ENCODE measurements around the gene BCCIP. TPM values are rescaled to one million over a fixed set of nuclear protein-coding genes. Genes with fewer than 3 reads are reported as not detected.

Gene BCCIP
- total RNA-seq, 2 experiments from 2014 or later: 44.5 to 48.8 TPM

GRCh38 chr10:125811251-125811650 lies 12.1 kb upstream of the BCCIP start:
- Mint-ChIP-seq H3K27me3 (no peaks in the 10 kb centered on the region), H3K4me3 (no peak overlapping the region), H3K9me3 (no peaks in the 10 kb centered on the region), H3K27ac (no peak overlapping the region), H3K36me3 (ENCODE audit: low read depth) (peaks cover 27% of the 10 kb centered on the region), H3K4me1 (peaks cover 10% of the 10 kb centered on the region)
- CTCF ChIA-PET: no interaction called here
- POLR2A ChIA-PET: no interaction called here
- DNase-seq: no peak

- H3K27ac Mint-ChIP-seq: no peak overlapping the region
- peaks cover 10% of the 10 kb centered on the region for H3K4me1 Mint-ChIP-seq
- no peaks in the 10 kb centered on the region for H3K27me3 Mint-ChIP-seq
- ChIA-PET POLR2A (no interaction called here), CTCF (no interaction called here)
- DNase-seq: no peak
- no peaks in the 10 kb centered on the region for H3K9me3 Mint-ChIP-seq
- H3K4me3 Mint-ChIP-seq: no peak overlapping the region
- H3K36me3 Mint-ChIP-seq (ENCODE audit: low read depth): peaks cover 27% of the 10 kb centered on the region
Observed at GRCh38 chr10:125812128-125812750, 11.1 kb upstream of the BCCIP start.

DNA sequence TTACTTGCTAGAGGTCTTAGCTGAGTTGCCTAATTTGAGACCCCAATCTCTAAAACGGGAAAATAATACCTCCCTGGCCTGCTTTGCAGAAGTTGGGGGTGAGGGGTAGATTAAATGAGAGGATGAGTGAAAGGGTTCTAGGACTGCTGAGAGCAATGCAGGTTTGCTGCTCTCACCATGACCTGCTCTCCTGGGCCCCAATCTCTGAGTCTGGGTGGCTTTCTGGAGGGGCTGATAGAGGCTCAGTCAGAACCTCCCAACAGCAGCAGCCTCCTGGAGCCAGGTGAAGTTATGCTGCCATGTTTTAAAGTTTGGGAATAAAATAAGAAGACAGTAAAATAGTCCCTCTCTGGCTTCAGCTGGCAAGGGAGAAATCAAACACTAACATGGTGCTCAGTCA lies 7.6 kb upstream of the BCCIP start:
- ChIA-PET POLR2A (no interaction called here), CTCF (no interaction called here)
- Mint-ChIP-seq H3K27me3 (no peaks in the 10 kb centered on the region), H3K9me3 (no peaks in the 10 kb centered on the region), H3K36me3 (ENCODE audit: low read depth) (peaks cover 20% of the 10 kb centered on the region), H3K4me1 (peaks cover 1% of the 10 kb centered on the region), H3K4me3 (no peak overlapping the region), H3K27ac (no peak overlapping the region)
- DNase-seq: no peak

- Mint-ChIP-seq H3K27me3 (no peaks in the 10 kb centered on the region), H3K4me1 (peaks cover 7% of the 10 kb centered on the region), H3K4me3 (no peak overlapping the region), H3K9me3 (no peaks in the 10 kb centered on the region), H3K27ac (no peak overlapping the region), H3K36me3 (ENCODE audit: low read depth) (peaks cover 17% of the 10 kb centered on the region)
- ChIA-PET CTCF (no interaction called here), POLR2A (no interaction called here)
- DNase-seq: no peak
Observed at GRCh38 chr10:125816548-125816947, 6.8 kb upstream of the BCCIP start.

- CTCF ChIA-PET: no interaction called here
- Mint-ChIP-seq H3K36me3 (ENCODE audit: low read depth) (peaks cover 17% of the 10 kb centered on the region), H3K4me3 (no peak overlapping the region), H3K9me3 (no peaks in the 10 kb centered on the region), H3K27me3 (no peaks in the 10 kb centered on the region), H3K4me1 (peaks cover 12% of the 10 kb centered on the region), H3K27ac (no peak overlapping the region)
- no peak for DNase-seq
- POLR2A ChIA-PET: no interaction called here
Observed at GRCh38 chr10:125817337-125817946, 5.9 kb upstream of the BCCIP start.

DNA sequence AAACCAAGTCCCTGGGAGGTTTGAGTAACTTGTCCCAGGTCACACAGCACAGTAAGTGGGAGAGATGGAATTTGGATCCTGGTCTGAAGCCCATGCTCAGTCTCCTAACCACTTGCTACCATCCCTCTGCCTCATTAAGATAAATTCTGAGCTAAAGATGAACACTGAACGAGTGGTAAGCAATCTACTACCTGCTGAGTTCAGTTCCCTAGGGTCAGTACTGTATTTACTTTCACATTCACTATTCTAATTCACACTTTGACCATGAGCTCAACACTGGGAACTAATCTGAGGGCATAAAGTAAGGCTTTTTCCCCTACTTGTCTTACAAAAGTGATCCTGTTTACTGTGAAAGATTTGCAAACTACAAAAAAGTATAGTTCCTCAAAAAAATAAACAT lies 2.6 kb upstream of the BCCIP start:
- ChIA-PET POLR2A (no interaction called here), CTCF (interaction anchor here (1.5 kb wide), 1 partner anchor 11 kb away, joined by 5 read pairs; no protein-coding TSS in a partner anchor)
- Mint-ChIP-seq H3K9me3 (no peaks in the 10 kb centered on the region), H3K27ac (no peak overlapping the region), H3K4me1 (peaks cover 16% of the 10 kb centered on the region), H3K4me3 (no peak overlapping the region), H3K36me3 (ENCODE audit: low read depth) (no peaks in the 10 kb centered on the region), H3K27me3 (no peaks in the 10 kb centered on the region)
- DNase-seq: no peak

- peak; percentile 21 for DNase-seq
- Mint-ChIP-seq H3K4me1 (peaks cover 36% of the 10 kb centered on the region), H3K36me3 (ENCODE audit: low read depth) (peaks cover 14% of the 10 kb centered on the region), H3K4me3 (no peak overlapping the region), H3K27ac (no peak overlapping the region), H3K27me3 (no peaks in the 10 kb centered on the region), H3K9me3 (no peaks in the 10 kb centered on the region)
- ChIA-PET CTCF (no interaction called here), POLR2A (interaction anchor here (0.7 to 2.4 kb wide), 8 partner anchors 8 to 105 kb away, joined by 3 to 20 read pairs (median 4); partner anchors contain the start of gene EDRF1)
Observed at GRCh38 chr10:125823663-125824251, 411 bp downstream of the BCCIP start.

DNA sequence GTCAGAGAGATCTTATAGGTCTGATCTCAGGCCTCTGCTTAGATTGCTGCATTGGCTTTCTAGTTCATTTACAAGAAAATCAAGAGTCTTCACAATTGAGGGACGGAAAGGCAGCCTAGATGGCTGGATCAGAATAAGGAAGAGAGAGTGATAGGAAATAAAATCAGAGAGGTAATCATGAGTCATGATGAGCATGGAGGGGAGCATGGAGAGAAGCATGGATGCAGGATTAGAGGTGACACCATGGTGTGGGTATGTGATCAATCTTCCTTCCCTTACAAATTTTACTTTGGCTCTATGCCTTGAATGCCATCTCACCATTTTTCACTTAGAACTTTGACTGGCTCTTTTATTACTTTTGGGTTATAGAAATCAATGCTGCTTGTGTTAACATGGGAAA lies 1.4 kb downstream of the BCCIP start:
- Mint-ChIP-seq H3K4me1 (peaks cover 36% of the 10 kb centered on the region), H3K4me3 (no peak overlapping the region), H3K36me3 (ENCODE audit: low read depth) (peaks cover 21% of the 10 kb centered on the region), H3K27me3 (no peaks in the 10 kb centered on the region), H3K9me3 (no peaks in the 10 kb centered on the region), H3K27ac (no peak overlapping the region)
- POLR2A ChIA-PET: interaction anchor here (2.0 kb wide), 1 partner anchor 106 kb away, joined by 20 read pairs; the partner anchor contains the start of gene EDRF1
- DNase-seq: no peak
- CTCF ChIA-PET: no interaction called here

DNA sequence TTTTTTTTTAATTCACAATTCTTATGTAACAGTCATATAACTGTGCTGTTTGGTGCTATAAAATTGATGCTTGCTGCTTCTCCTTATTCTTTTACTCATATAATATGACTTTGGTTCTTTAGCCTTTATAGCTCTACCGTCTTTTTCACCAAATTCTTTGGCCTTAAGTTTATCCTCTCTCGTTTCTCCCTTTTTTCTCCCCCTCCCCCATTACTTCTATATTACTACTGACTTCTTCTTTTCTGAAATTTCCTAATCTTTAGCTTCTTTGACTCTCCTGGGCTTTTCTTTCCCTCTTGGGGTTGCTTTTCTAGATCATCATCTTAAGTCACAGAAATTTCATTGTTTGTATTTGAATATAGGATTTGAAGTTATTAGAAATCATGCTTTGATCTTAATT lies 3.8 kb downstream of the BCCIP start:
- Mint-ChIP-seq H3K27ac (no peak overlapping the region), H3K4me1 (peaks cover 24% of the 10 kb centered on the region), H3K4me3 (no peak overlapping the region), H3K9me3 (no peaks in the 10 kb centered on the region), H3K36me3 (ENCODE audit: low read depth) (peaks cover 35% of the 10 kb centered on the region), H3K27me3 (no peaks in the 10 kb centered on the region)
- POLR2A ChIA-PET: interaction anchor here (1.6 kb wide), 1 partner anchor 108 kb away, joined by 4 read pairs; the partner anchor contains the start of gene EDRF1
- CTCF ChIA-PET: no interaction called here
- DNase-seq: no peak

GRCh38 chr10:125828311-125828710 lies 5.0 kb downstream of the BCCIP start:
- Mint-ChIP-seq H3K36me3 (ENCODE audit: low read depth) (peaks cover 39% of the 10 kb centered on the region), H3K27ac (peak overlapping the region; percentile 23), H3K9me3 (no peaks in the 10 kb centered on the region), H3K4me3 (no peak overlapping the region), H3K27me3 (no peaks in the 10 kb centered on the region), H3K4me1 (peaks cover 24% of the 10 kb centered on the region)
- no peak for DNase-seq
- CTCF ChIA-PET: no interaction called here
- POLR2A ChIA-PET: no interaction called here

DNA sequence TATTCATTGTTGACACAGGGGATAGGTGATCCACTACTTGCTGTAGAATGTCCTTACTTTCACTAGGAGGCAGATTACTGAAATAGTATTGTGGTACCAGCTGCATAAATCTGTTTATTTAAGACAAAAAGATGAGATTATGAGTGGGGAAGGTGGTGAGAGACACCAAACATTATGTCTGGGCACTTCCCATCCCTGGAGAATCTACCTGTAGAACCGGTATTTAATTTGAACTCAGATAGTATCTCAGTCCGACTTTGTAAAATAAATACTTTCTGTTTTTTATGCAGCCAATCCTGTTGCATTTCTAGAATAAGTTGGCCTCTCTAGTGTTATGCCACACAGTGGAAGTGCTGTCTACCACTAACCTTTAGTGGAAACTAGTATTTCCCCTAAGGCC lies 13.4 kb downstream of the BCCIP start:
- no peak overlapping the region for H3K4me3 Mint-ChIP-seq
- no peaks in the 10 kb centered on the region for H3K4me1 Mint-ChIP-seq
- ChIA-PET CTCF (no interaction called here), POLR2A (no interaction called here)
- no peaks in the 10 kb centered on the region for H3K9me3 Mint-ChIP-seq
- H3K27me3 Mint-ChIP-seq: no peaks in the 10 kb centered on the region
- H3K27ac Mint-ChIP-seq: no peak overlapping the region
- peaks cover 40% of the 10 kb centered on the region for H3K36me3 Mint-ChIP-seq (ENCODE audit: low read depth)
- DNase-seq: no peak

GRCh38 chr10:125838802-125839575 lies 15.6 kb downstream of the BCCIP start:
- CTCF ChIA-PET: no interaction called here
- POLR2A ChIA-PET: no interaction called here

GRCh38 chr10:125840406-125840805 lies 17.1 kb downstream of the BCCIP start:
- POLR2A ChIA-PET: no interaction called here
- Mint-ChIP-seq H3K4me1 (no peaks in the 10 kb centered on the region), H3K9me3 (no peaks in the 10 kb centered on the region), H3K36me3 (ENCODE audit: low read depth) (peaks cover 29% of the 10 kb centered on the region), H3K4me3 (no peak overlapping the region), H3K27ac (no peak overlapping the region), H3K27me3 (no peaks in the 10 kb centered on the region)
- CTCF ChIA-PET: no interaction called here
- no peak for DNase-seq

More at GRCh38 chr10:125838802-125839575, 15.6 kb downstream of the BCCIP start:
- peaks cover 34% of the 10 kb centered on the region for H3K36me3 Mint-ChIP-seq (ENCODE audit: low read depth)
- no peak overlapping the region for H3K27ac Mint-ChIP-seq
- H3K4me1 Mint-ChIP-seq: no peaks in the 10 kb centered on the region
- H3K4me3 Mint-ChIP-seq: no peak overlapping the region
- no peak for DNase-seq
- no peaks in the 10 kb centered on the region for H3K9me3 Mint-ChIP-seq
- H3K27me3 Mint-ChIP-seq: no peaks in the 10 kb centered on the region
